ENCODE results near the gene EFNA5.

The EFNA5 gene

GRCh38 chr5:107523029-107523680, 147.6 kb downstream of the EFNA5 start:
- DNase-seq (ENCODE audit: low read depth in 2 of 3, low spot score in 1 of 3), result no peak

- DNase-seq (ENCODE audit: low read depth in 2 of 3, low spot score in 1 of 3), result no peak
These were observed 148.3 kb downstream of the EFNA5 start for GRCh38 chr5:107522456-107522855.

- no peak for DNase-seq (ENCODE audit: low read depth in 2 of 3, low spot score in 1 of 3)
These were observed 150.8 kb downstream of the EFNA5 start for GRCh38 chr5:107519900-107520354.

GRCh38 chr5:107518616-107519015, 152.1 kb downstream of the EFNA5 start:
- DNase-seq (ENCODE audit: low read depth in 2 of 3, low spot score in 1 of 3), result no peak

GRCh38 chr5:107518190-107518589, 152.5 kb downstream of the EFNA5 start:
- DNase-seq (ENCODE audit: low read depth in 2 of 3, low spot score in 1 of 3), result no peak

GRCh38 chr5:107517185-107518033, 153.3 kb downstream of the EFNA5 start:
- DNase-seq (ENCODE audit: low read depth in 2 of 3, low spot score in 1 of 3), result no peak

GRCh38 chr5:107516452-107517184, 154.1 kb downstream of the EFNA5 start:
- no peak for DNase-seq (ENCODE audit: low read depth in 2 of 3, low spot score in 1 of 3)

- no peak for DNase-seq (ENCODE audit: low read depth in 2 of 3, low spot score in 1 of 3)
These were observed 155.1 kb downstream of the EFNA5 start for GRCh38 chr5:107515521-107516080.

GRCh38 chr5:107514305-107514704, 156.4 kb downstream of the EFNA5 start:
- DNase-seq (ENCODE audit: low read depth in 2 of 3, low spot score in 1 of 3), result no peak

- DNase-seq (ENCODE audit: low read depth in 2 of 3, low spot score in 1 of 3), result no peak
These were observed 157.2 kb downstream of the EFNA5 start for GRCh38 chr5:107513337-107514085.

GRCh38 chr5:107512029-107512428, 158.7 kb downstream of the EFNA5 start:
- DNase-seq (ENCODE audit: low read depth in 2 of 3, low spot score in 1 of 3), result no peak

GRCh38 chr5:107510125-107510524, 160.6 kb downstream of the EFNA5 start:
- no peak for DNase-seq (ENCODE audit: low read depth in 2 of 3, low spot score in 1 of 3)

GRCh38 chr5:107508097-107508496, 162.6 kb downstream of the EFNA5 start:
- DNase-seq (ENCODE audit: low read depth in 2 of 3, low spot score in 1 of 3), result no peak

GRCh38 chr5:107505763-107506534, 164.8 kb downstream of the EFNA5 start:
- no peak for DNase-seq (ENCODE audit: low read depth in 2 of 3, low spot score in 1 of 3)

GRCh38 chr5:107504424-107504823, 166.3 kb downstream of the EFNA5 start:
- DNase-seq (ENCODE audit: low read depth in 2 of 3, low spot score in 1 of 3), result no peak

GRCh38 chr5:107502676-107503060, 168.1 kb downstream of the EFNA5 start:
- DNase-seq (ENCODE audit: low read depth in 2 of 3, low spot score in 1 of 3), result no peak

GRCh38 chr5:107501965-107502675, 168.6 kb downstream of the EFNA5 start:
- DNase-seq (ENCODE audit: low read depth in 2 of 3, low spot score in 1 of 3), result no peak

GRCh38 chr5:107500840-107501239, 169.9 kb downstream of the EFNA5 start:
- DNase-seq (ENCODE audit: low read depth in 2 of 3, low spot score in 1 of 3), result no peak

- no peak for DNase-seq (ENCODE audit: low read depth in 2 of 3, low spot score in 1 of 3)
These were observed 170.4 kb downstream of the EFNA5 start for GRCh38 chr5:107500347-107500746.
